Adipose tissue (tissue), 3 donors: ENCODE results near the gene LUC7L2. TPM values are rescaled to one million over a fixed set of nuclear protein-coding genes. Genes with fewer than 3 reads are reported as not detected.
"Not testable (repeated sequence)": the region's sequence is repeated elsewhere in the genome, so short reads cannot be mapped to it uniquely, and the experiment has no call there.

Source experiments
- H3K27ac ChIP-seq: one replicate; pipeline ENCODE4 v1.5.1; 2013; ENCODE audit warnings: low read depth, low read length
- WGBS, 3 donors: extraction: QIAGEN DNeasy Blood & Tissue Kit; methylation state at CpG; one replicate each; pipeline ENCODE4 v1.1.7; 2013; 5-methylcytosine and 5-hydroxymethylcytosine counted together
- polyA plus RNA-seq, 3 donors: library from polyadenylated mRNA; stranded (reverse); fragments of 200-250 nt; gene quantifications; one replicate each; pipeline ENCODE4 v1.2.3, GENCODE V29; 2013
- donor health status: healthy with polysubstance abuse.
- donor health status: Bipolar disorder and iron deficiency.
- donor health status: healthy.

The LUC7L2 gene, protein sequence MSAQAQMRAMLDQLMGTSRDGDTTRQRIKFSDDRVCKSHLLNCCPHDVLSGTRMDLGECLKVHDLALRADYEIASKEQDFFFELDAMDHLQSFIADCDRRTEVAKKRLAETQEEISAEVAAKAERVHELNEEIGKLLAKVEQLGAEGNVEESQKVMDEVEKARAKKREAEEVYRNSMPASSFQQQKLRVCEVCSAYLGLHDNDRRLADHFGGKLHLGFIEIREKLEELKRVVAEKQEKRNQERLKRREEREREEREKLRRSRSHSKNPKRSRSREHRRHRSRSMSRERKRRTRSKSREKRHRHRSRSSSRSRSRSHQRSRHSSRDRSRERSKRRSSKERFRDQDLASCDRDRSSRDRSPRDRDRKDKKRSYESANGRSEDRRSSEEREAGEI
- polyA plus RNA-seq, result 10 to 100 TPM; 20.1 to 50.2 (median 32.4) TPM

DNA sequence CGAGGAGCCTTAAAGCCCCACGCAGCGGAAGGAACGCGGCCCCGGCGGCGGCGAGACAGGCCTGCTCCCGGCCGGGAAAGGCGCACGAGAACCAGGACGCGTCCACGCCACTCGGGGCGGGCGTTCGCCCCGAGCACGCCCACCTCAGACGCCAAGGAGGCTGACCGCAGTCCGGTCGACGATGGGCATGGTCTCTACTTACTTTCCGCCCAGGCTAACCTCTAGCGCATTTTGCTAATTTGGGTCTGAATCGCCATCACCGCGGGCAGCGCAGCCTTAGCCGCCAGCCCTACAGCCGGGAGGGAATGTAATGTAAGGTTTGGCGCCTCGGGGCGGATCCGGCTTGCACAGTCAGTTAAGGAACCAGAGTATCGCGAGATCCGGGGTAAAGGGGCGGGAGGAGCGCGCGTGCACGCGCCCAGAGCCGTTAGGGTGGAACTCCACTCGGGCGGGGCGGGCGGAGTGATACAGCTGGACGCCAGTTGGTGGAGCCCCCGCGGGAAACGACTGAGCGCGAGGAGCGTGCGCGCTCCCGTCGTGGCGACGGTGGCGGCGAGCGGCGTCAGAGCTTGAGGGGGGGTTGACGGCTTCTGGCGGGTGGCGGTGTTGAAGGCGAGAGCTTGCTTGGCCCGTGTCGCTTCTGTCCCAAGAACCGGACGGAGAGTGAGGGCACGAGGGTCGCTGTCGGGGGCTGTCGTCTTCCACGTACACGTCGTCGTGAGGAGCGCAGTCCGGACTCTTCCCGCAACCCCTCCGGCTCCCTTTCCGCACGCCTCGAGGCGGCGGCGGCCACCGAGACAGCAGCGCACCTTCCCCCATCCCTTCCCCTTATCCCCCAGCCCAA is at the start of gene LUC7L2:
Gene LUC7L2, plus strand, starts transcription at position 529 of the 844 bp plus-strand sequence. CDS start 368 bp downstream, outside the sequence.
- 0% methylated on average over 96 to 98 of the region's 98 CpGs for WGBS, 3 donors

DNA sequence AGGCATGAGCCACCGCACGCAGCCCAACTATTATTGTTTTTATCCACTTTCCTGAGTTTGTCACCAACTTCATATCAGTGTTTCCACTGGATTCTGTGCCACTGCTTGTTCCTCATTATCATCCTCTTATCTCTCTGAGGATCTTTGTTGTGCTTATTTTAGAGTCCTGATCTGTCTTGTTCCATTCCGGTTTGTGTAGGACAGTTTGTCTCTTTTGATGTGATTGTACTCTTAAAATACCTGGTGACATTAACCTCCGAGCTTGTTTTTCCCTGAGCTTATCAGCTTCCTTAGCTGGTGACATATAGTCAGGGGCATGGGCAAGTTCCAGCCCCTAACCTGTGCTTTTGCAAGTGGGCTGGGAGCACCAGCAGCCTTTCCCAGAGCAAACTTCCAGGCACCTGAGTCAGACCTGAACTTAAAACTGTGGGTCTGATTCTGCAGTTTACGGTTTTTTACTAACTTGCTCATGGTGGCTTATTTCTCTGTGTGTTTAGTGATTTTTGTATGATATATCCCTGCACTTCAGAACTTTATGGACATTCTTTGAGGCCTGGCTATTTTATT is 41.7 kb upstream of the LUC7L2 start:
- 73 to 81% (median 78%) methylated on average over 5 of the region's 5 CpGs for WGBS, 3 donors

More for the DNA sequence above, at the start of gene LUC7L2:
- peak within 1 kb of the TSS; percentile 100 for H3K27ac ChIP-seq

DNA sequence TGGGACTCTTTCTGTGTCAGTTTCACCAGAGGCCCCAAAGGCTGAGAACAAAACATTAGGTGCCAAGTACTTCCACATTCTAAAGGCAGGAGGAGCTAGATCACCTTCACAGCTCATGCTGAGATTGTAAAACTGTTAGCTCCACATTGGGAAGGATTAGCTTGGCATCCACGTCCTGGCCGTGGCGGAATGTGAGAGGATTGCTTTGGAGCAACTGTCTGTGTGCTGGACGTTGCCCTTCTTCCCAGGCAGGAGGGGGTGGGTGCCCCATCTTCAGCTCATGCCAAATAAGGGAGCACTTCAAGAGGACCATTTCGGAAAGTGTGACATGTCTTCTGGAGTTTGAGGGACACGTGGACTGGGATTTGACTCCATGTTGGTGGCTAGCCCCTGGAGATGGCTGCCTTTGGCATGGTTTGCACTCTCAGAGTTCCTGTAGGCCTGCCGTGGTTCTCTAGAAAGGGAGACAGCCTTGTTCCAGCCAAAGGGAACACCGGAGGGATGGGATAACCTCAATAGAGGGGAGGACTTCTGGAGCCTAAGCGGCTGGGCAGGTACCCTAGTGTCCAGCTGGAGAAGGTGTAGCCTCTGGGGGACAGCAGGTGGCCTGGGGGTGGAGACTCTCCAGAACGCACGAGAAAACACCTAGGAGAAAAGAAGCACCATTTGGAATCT is 38.5 kb upstream of the LUC7L2 start:
- 67 to 69% (median 68%) methylated on average over 11 of the region's 11 CpGs for WGBS, 3 donors
- no peak overlapping the region for H3K27ac ChIP-seq

More for the DNA sequence above, 41.7 kb upstream of the LUC7L2 start:
- H3K27ac ChIP-seq, result no peak overlapping the region

DNA sequence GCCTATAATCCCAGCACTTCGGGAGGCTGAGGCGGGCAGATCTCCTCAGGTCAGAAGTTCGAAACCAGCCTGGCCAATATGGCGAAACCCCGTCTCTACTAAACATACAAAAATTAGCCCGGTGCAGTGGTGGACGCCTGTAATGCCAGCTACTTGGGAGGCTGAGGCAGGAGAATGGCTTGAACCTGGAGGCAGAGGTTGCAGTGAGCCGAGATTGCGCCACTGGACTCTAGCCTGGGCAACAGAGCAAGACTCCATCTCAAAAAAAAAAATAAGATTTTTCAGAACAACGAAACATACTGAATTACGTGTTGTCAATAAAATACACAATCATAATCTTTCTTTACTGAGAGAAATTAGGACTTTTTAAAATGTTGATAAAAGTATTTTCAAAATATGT is 35.0 kb upstream of the LUC7L2 start:
- WGBS, 3 donors, result 97 to 98% (median 97%) methylated on average over 11 of the region's 11 CpGs
- not testable (repeated sequence) for H3K27ac ChIP-seq

DNA sequence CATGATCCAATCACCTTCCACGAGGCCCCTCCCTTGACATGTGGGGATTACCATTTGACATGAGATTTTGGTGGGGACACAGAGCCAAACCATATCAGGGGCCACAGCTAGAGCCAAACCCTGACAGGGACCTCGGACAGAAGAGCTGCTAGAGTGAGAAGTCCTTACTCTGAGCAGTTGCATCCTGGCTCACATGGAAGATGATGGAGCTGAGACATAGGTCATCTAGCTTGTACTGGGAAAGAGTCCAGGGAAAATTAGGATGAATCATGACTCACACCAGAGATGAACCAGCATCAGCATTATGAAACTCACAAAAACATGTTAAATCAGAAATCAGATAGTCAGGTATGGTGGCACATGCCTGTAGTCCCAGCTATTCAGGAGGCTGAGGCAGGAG is 31.3 kb upstream of the LUC7L2 start:
- WGBS, 3 donors, result 58 to 77% (median 58%) methylated on average over 2 of the region's 2 CpGs
- no peak overlapping the region for H3K27ac ChIP-seq

DNA sequence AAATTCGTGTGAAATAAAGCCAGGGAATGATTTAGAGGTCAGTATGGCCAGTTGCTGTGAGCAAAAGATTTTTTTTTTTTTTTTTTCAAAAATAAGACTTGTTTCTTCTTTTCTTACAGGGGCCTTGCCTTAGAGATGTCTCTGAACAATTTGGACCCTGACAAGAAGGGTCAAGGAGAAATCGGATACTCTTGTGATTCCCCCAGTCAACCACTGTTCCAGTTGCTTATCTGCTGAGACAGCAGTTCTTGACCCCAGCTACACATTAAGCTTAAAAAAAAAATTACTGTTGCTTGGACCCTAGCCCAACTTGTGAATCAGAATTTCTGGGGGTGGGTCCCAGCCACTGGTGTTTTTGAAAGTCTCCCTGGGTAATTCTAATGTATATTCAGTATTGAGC is 30.6 kb upstream of the LUC7L2 start:
- H3K27ac ChIP-seq, result no peak overlapping the region
- 31 to 46% (median 45%) methylated on average over 2 of the region's 2 CpGs for WGBS, 3 donors

DNA sequence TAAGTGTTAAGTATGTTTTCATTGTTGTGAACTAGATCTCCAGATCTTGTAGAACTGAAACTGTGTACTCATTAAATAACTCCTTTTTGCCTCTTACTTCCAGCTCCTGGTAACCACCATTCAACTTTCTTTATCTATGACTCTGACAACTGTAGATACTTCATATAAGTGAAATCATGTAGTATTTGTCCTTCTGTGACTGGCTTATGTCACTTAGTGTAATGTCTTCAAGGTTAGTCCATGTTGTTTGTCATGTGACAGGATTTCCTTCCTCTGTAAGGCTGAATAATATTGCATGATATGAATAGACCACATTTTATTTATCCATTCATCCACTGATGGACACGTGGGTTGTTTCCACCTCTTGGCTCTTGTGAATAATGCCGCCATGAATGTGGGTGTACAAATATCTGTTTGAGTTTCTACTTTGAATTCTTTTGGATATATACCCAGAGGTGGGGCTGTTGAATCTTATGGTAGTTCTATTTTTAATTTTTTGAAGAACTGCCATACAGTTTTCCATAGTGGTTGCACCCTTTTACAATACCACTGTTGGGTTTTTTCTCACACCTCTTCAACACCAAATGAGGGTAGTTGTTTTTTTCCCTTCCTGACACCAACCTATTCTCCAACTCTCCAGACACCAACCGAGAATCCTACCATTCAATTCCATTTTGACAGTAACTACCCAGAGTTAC is 29.2 kb upstream of the LUC7L2 start:
- WGBS, 3 donors, result 75 to 89% (median 79%) methylated on average over 3 of the region's 3 CpGs
- H3K27ac ChIP-seq, result no peak overlapping the region

DNA sequence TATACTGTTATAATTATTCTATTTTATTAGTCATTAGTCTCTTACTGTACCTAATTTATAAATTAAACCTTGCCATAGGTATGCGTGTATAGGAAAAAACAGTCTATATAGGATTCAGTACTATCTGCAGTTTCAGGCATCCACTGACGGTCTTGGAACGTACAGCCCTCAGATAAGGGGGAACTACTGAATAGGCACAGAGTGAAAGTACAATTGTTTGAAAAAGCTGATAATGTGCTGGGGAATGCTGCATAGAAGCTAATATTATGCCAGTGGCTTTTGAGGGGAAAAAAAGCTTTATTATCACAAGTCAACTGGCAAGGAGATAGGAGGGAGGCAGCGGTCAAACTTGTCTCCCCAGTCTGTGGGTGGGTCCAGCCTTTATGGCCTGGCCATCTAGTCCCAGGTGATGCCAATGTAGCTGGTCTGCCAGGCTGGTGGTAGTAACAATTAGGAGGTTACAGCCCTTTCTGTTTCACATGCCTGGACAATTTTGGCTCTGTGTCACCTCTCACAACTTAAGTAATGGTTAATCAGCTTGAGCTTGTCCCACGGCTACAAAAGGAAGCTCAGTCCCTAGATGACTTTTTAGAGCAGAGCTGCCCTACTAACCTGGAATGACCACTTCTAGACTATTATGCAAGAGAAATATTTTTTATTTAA is 26.9 kb upstream of the LUC7L2 start:
- H3K27ac ChIP-seq, result no peak overlapping the region

DNA sequence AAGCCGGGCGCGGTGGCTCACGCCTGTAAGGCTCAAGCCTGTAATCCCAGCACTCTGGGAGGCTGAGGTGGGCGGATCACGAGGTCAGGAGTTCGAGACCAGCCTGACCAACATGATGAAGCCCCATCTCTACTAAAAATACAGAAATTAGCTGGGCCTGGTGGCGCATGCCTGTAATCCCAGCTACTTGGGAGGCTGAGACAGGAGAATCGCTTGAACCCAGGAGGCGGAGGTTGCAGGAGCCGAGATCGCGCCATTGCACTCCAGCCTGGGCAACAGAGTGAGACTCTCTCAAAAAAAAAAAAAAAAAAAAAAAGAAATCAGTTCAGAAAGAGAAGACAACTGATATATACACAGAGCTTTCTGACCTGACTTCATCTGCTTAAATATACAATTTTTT is 26.3 kb upstream of the LUC7L2 start:
- H3K27ac ChIP-seq, result not testable (repeated sequence)
- WGBS, 3 donors, result 91 to 97% (median 94%) methylated on average over 13 of the region's 13 CpGs

More for the DNA sequence above, 26.9 kb upstream of the LUC7L2 start:
- WGBS, 3 donors, result 28 to 71% (median 71%) methylated on average over 5 of the region's 5 CpGs

DNA sequence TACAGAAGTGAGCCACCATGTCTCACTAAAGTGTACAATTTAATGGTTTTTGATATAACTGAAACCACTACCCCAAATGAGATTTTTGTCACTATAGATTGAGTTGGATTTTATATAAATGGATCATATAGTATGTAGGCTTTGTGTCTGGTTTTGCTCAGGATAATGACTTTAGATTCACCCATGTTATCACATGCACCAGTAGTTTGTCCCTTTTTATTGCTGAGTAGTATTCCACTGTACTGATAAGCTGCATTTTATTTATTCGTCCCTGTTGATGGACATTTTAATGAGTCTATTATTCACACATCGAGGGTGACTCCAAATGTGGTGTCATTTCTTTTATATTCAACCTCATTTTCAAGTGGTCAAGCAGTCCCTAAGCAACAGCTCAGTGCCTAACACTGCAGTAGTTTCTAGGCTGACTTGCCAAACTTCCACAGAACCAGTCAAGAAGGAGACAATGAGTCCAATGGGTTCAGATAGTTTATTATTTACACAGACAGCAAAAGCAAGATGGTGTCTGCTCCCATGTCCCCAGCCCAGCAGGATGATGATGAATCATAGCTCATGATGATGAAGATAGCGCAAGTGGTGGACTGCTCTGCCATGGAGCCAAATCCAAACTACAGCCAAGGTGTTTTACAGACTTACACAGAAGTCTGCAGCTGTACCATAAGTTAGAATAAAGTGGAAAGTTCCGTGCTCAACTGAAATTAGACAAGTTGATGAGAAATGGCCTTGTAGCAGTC is 25.1 kb upstream of the LUC7L2 start:
- 92 to 93% (median 92%) methylated on average over 4 of the region's 4 CpGs for WGBS, 3 donors
- no peak overlapping the region for H3K27ac ChIP-seq

DNA sequence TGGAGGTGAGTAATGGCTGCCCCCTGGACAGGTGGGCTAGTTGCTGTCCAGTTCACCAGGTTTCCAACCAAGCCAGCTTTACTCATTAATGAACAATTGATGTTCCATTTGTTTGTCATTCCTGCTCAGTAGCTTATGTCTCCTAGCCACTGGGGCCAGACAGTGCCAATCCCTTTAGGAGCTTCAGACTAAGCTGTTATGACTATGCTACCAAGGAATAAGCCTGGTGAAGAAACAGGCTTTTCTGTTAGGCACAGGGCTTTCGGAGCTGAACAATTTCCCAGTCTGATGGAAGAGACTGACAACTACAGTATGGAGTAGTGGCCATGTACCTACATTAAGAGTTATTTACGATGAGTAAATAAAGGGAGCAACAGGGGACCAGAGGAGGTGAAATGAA is 20.7 kb upstream of the LUC7L2 start:
- H3K27ac ChIP-seq, result no peak overlapping the region
- WGBS, 3 donors, result 97 to 99% (median 98%) methylated on average over 2 of the region's 2 CpGs

DNA sequence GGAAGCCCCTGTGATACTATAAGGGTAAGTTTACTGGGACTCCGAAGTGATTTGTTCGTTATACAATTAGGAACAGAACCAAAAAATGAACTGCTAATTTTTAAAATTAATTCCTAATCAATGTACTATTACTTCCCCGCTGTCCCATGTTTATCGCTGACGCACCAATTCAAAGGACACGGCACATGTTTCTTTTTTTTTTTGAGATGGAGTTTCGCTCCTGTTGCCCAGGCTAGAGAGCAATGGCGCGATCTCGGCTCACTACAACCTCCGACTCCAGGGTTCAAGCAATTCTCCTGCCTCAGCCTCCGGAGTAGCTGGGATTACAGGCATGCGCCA is 20.0 kb upstream of the LUC7L2 start:
- H3K27ac ChIP-seq, result no peak overlapping the region
- WGBS, 3 donors, result 69 to 84% (median 84%) methylated on average over 13 of the region's 13 CpGs

DNA sequence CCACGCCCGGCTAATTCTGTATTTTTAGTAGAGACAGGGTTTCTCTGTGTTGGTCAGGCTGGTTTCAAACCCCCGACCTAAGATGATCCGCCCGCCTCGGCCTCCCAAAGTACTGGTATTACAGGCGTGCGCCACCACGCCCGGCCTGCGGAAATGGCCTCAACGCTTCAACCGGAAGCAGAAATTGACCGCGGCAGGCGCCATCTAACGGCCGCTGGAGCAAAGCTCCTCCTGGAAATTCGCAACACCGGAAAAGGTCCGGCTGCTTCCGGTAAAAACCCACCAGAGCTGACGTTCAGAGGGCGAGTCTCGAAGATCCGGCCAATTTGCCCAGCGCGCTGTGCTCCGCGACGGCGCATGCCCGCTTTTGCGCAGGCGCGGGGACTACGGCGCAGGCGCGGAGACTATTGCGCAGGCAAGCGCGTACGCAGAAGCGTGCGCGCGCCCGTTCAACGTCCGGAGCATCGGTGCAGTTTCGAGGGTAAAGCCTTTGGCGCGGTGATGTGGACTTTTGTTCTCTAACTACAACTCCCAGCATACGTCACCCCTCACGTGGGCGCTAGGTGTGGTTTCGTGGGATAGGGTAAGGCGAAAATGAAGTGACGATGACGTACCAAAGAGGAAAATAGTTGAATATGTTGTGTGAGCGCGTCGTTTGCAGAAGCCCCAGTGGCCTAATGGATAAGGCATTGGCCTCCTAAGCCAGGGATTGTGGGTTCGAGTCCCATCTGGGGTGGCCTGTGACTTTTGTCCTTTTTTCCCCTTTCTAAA is 19.5 kb upstream of the LUC7L2 start:
- WGBS, 3 donors, result 1 to 3% (median 3%) methylated on average over 66 of the region's 66 CpGs
- peak overlapping the region; percentile 98 for H3K27ac ChIP-seq

DNA sequence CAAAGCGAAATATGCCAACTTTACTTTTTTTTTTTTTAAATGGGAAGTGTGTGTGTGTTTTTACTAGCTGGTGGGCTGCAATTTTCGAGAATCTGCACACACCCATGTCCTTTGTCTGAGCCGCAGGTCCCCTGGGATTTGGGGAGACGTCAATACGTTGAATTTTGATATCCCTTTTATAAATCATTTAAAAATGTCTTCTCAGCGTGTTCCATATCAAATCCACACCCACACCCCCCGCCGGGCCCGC is 19.0 kb upstream of the LUC7L2 start:
- 0 to 1% (median 0%) methylated on average over 9 of the region's 9 CpGs for WGBS, 3 donors

DNA sequence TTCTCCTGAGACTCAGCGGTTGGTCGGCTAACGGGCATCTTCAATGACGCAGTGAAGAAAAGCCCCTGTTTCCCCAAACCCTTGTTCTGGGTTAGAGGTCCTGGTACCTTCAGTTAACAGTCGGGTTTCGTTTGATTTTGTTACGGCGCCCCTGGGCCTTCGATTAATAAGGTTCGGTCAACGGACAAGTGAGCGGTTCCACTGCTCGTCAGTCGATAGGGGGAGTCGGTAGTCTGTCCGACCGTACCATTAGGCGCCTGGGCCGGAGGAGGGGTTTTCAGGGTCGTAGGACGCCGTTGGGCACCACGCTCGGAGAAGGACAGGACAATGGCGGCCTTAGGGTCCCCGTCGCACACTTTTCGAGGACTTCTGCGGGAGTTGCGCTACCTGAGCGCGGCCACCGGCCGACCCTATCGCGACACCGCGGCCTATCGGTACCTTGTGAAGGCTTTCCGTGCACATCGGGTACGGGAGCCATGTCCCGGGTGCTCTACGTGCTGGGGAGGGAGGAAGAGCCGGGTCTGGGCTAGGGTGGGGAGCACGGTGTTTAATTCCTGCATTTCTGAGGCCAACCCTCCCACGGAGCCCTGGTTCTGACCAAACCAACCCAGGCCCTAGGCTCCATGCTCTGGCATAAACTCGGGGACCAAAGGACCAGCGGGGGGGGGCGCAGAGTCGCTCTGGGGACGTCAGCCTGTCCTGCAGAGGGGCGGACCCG is 18.5 kb upstream of the LUC7L2 start, which contains the start of gene FMC1:
Gene FMC1, plus strand, starts transcription at position 280 of the 718 bp plus-strand sequence. Its CDS starts 48 bp downstream, at position 328.
- peak within 1 kb of the TSS; percentile 98 for H3K27ac ChIP-seq
- WGBS, 3 donors, result 0 to 1% (median 0%) methylated on average over 53 to 54 of the region's 54 CpGs

More for the DNA sequence above, 19.0 kb upstream of the LUC7L2 start:
- H3K27ac ChIP-seq, result peak overlapping the region; percentile 98

DNA sequence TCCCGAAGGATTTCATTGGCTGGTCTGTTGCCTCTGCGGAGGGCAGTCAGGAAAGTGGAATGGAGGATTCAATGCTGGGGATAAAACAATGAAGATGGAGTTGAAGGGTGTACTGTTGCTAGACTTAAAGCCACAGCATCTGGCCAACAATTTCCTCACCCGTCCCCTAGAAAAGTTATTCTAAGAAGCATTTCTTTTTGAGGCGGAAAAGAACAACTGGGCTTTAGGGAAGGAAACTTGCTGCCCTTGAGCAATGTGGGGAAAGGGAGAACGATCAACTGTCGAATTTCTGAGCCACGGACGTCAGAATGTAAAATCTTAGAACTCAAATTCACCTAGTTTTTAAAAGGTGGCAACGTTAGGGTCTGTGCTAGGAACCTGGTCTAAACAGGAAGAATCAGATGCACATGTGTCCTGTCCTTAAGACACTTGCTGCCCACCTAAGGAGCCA is 17.9 kb upstream of the LUC7L2 start:
- 0 to 1% (median 0%) methylated on average over 9 of the region's 9 CpGs for WGBS, 3 donors
- H3K27ac ChIP-seq, result peak overlapping the region; percentile 98
